Panc1 (cell line): ENCODE results near the gene CREM.

ENCODE experiments used
- SIN3A ChIP-seq: IDR thresholded peaks from 2 replicates; pipeline ENCODE4 v1.6.1; 2012; ENCODE audit warnings: low read depth, mild to moderate bottlenecking, low read length, moderate library complexity, borderline replicate concordance; ENCODE audit not compliant: insufficient read depth
- TF ChIP-seq, protein P1 (sequence below): fragments of 450-650 bp; IDR thresholded peaks from 2 replicates; pipeline ENCODE4 v1.5.1; 2017; ENCODE audit warnings: mild to moderate bottlenecking

DNA sequence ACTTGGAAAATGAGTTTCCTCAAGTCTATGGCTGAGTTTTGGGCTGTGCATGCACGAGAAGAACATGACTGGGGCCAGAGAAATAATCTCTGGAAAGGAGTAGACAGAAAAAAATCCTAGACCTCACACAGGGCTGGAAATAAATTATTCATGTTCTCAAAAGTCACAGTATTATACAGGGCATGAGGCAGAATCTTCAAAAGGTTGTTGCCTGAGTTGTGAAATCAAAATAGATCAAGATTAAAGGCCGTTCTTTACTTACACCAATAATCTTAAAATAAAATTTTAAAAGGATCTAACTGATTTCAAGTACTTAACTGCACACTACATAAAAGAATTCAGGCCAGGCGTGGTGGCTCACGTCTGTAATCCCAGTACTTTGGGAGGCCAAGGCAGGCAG lies 14.1 kb upstream of the CREM start:
- TF ChIP-seq, protein P1, sequence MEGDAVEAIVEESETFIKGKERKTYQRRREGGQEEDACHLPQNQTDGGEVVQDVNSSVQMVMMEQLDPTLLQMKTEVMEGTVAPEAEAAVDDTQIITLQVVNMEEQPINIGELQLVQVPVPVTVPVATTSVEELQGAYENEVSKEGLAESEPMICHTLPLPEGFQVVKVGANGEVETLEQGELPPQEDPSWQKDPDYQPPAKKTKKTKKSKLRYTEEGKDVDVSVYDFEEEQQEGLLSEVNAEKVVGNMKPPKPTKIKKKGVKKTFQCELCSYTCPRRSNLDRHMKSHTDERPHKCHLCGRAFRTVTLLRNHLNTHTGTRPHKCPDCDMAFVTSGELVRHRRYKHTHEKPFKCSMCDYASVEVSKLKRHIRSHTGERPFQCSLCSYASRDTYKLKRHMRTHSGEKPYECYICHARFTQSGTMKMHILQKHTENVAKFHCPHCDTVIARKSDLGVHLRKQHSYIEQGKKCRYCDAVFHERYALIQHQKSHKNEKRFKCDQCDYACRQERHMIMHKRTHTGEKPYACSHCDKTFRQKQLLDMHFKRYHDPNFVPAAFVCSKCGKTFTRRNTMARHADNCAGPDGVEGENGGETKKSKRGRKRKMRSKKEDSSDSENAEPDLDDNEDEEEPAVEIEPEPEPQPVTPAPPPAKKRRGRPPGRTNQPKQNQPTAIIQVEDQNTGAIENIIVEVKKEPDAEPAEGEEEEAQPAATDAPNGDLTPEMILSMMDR, result no peak
- TF ChIP-seq SIN3A, result no peak
